NCI-H1436 (cell line): Measurements from ENCODE around the gene GRID2.

ENCODE experiments used
- DNase-seq: peaks from one replicate; lab custom pipeline; 2025; lab: John Stamatoyannopoulos, UW

GRID2 gene

GRCh38 chr4:93751411-93751810 lies 1447.6 kb downstream of the GRID2 start:
- no peak for DNase-seq

- no peak for DNase-seq
These were observed 1452.3 kb downstream of the GRID2 start for GRCh38 chr4:93756101-93756500.

- no peak for DNase-seq
These were observed 1455.7 kb downstream of the GRID2 start for GRCh38 chr4:93759506-93759905.

GRCh38 chr4:93760284-93760683 lies 1456.5 kb downstream of the GRID2 start:
- no peak for DNase-seq

- no peak for DNase-seq
These were observed 1457.5 kb downstream of the GRID2 start for GRCh38 chr4:93761286-93761685.

- peak; percentile 53 for DNase-seq
These were observed 1461.0 kb downstream of the GRID2 start for GRCh38 chr4:93764639-93765246.

- DNase-seq, result no peak
These were observed 1464.2 kb downstream of the GRID2 start for GRCh38 chr4:93767917-93768316.

GRCh38 chr4:93770201-93770600 lies 1466.4 kb downstream of the GRID2 start:
- DNase-seq, result no peak

- no peak for DNase-seq
These were observed 1468.1 kb downstream of the GRID2 start for GRCh38 chr4:93771640-93772411.

GRCh38 chr4:93772858-93773257 lies 1469.1 kb downstream of the GRID2 start:
- DNase-seq, result no peak

- DNase-seq, result no peak
These were observed 1471.8 kb downstream of the GRID2 start for GRCh38 chr4:93775551-93775950.

GRCh38 chr4:93776386-93777080 lies 1472.8 kb downstream of the GRID2 start:
- DNase-seq, result no peak

- DNase-seq, result no peak
These were observed 1473.3 kb downstream of the GRID2 start for GRCh38 chr4:93777081-93777460.

GRCh38 chr4:93779228-93779627 lies 1475.5 kb downstream of the GRID2 start:
- DNase-seq, result no peak

- DNase-seq, result no peak
These were observed 1476.3 kb downstream of the GRID2 start for GRCh38 chr4:93780080-93780479.

- DNase-seq, result no peak
These were observed 1477.4 kb downstream of the GRID2 start for GRCh38 chr4:93781198-93781597.

- DNase-seq, result no peak
These were observed 1482.4 kb downstream of the GRID2 start for GRCh38 chr4:93786149-93786548.

- no peak for DNase-seq
These were observed 1484.9 kb downstream of the GRID2 start for GRCh38 chr4:93788712-93789111.

GRCh38 chr4:93791570-93792195 lies 1487.9 kb downstream of the GRID2 start:
- peak; percentile 59 for DNase-seq

GRCh38 chr4:93802045-93802444 lies 1498.3 kb downstream of the GRID2 start:
- no peak for DNase-seq

GRCh38 chr4:93809773-93810172 lies 1506.0 kb downstream of the GRID2 start:
- no peak for DNase-seq

- no peak for DNase-seq
These were observed 1506.7 kb downstream of the GRID2 start for GRCh38 chr4:93810340-93810992.
